ENCODE data around the gene SEC22C. TPM values are rescaled to one million over a fixed set of nuclear protein-coding genes. Genes with fewer than 3 reads are reported as not detected.
"Not testable (repeated sequence)": the region's sequence is repeated elsewhere in the genome, so short reads cannot be mapped to it uniquely, and the experiment has no call there.

SEC22C gene
- total RNA-seq, 1 donor from 2014 or later = 42.6 TPM

GRCh38 chr3:42575137-42575741, 6.5 kb downstream of the SEC22C start:
- peaks cover 45% of the 10 kb centered on the region for H3K36me3 Mint-ChIP-seq

GRCh38 chr3:42572278-42572677, 9.5 kb downstream of the SEC22C start:
- Mint-ChIP-seq H3K4me1 (peaks cover 2% of the 10 kb centered on the region), H3K27ac (no peak overlapping the region), H3K27me3 (ENCODE audit: low read depth) (no peaks in the 10 kb centered on the region), H3K36me3 (peaks cover 48% of the 10 kb centered on the region), H3K4me3 (no peak overlapping the region), H3K9me3 (peaks cover 30% of the 10 kb centered on the region)
- TF ChIP-seq CTCF (IDR thresholded peaks at IDR 0.05; ENCODE audit: unreplicated experiment) = no peak
- DNase-seq (ENCODE audit: low spot score in 2 of 2, unreplicated experiment in 2 of 2) = no peak

More at GRCh38 chr3:42575137-42575741, 6.5 kb downstream of the SEC22C start:
- no peak for TF ChIP-seq CTCF (IDR thresholded peaks at IDR 0.05; ENCODE audit: unreplicated experiment)
- Mint-ChIP-seq H3K4me3 (no peak overlapping the region), H3K9me3 (peaks cover 36% of the 10 kb centered on the region), H3K27me3 (ENCODE audit: low read depth) (no peaks in the 10 kb centered on the region), H3K4me1 (peaks cover 10% of the 10 kb centered on the region), H3K27ac (no peak overlapping the region)
- DNase-seq (ENCODE audit: low spot score in 2 of 2, unreplicated experiment in 2 of 2) = no peak

- Mint-ChIP-seq H3K27ac (no peak overlapping the region), H3K9me3 (peaks cover 10% of the 10 kb centered on the region), H3K4me3 (no peak overlapping the region), H3K27me3 (ENCODE audit: low read depth) (no peaks in the 10 kb centered on the region), H3K4me1 (peaks cover 2% of the 10 kb centered on the region), H3K36me3 (peaks cover 41% of the 10 kb centered on the region)
- no peak for DNase-seq (ENCODE audit: low spot score in 2 of 2, unreplicated experiment in 2 of 2)
- no peak for TF ChIP-seq CTCF (IDR thresholded peaks at IDR 0.05; ENCODE audit: unreplicated experiment)
Observed at GRCh38 chr3:42569593-42570142, 12.1 kb downstream of the SEC22C start.

GRCh38 chr3:42562047-42562907, 19.5 kb downstream of the SEC22C start:
- Mint-ChIP-seq H3K9me3 (no peaks in the 10 kb centered on the region), H3K27me3 (ENCODE audit: low read depth) (no peaks in the 10 kb centered on the region), H3K27ac (no peak overlapping the region), H3K36me3 (peaks cover 37% of the 10 kb centered on the region), H3K4me1 (no peaks in the 10 kb centered on the region), H3K4me3 (no peak overlapping the region)
- TF ChIP-seq CTCF (IDR thresholded peaks at IDR 0.05; ENCODE audit: unreplicated experiment) = no peak
- DNase-seq (ENCODE audit: low spot score in 2 of 2, unreplicated experiment in 2 of 2) = no peak

GRCh38 chr3:42557854-42558253, 23.9 kb downstream of the SEC22C start:
- no peaks in the 10 kb centered on the region for H3K27me3 Mint-ChIP-seq (ENCODE audit: low read depth)
- H3K4me1 Mint-ChIP-seq = no peaks in the 10 kb centered on the region
- H3K36me3 Mint-ChIP-seq = peaks cover 38% of the 10 kb centered on the region
- H3K4me3 Mint-ChIP-seq = no peak overlapping the region
- no peaks in the 10 kb centered on the region for H3K9me3 Mint-ChIP-seq
- DNase-seq (ENCODE audit: low spot score in 2 of 2, unreplicated experiment in 2 of 2) = no peak
- TF ChIP-seq CTCF (IDR thresholded peaks at IDR 0.05; ENCODE audit: unreplicated experiment) = no peak
- H3K27ac Mint-ChIP-seq = no peak overlapping the region

- not testable (repeated sequence) for H3K4me1 Mint-ChIP-seq; H3K27me3 Mint-ChIP-seq (ENCODE audit: low read depth); DNase-seq (ENCODE audit: low spot score in 2 of 2, unreplicated experiment in 2 of 2); H3K4me3 Mint-ChIP-seq; H3K27ac Mint-ChIP-seq; H3K9me3 Mint-ChIP-seq
- H3K36me3 Mint-ChIP-seq = peaks cover 41% of the 10 kb centered on the region
Observed at GRCh38 chr3:42556817-42557216, 24.9 kb downstream of the SEC22C start.
